Measurements from ENCODE around the gene SIX2.

GRCh38 chr2:44970846-44971450 lies 38.3 kb downstream of the SIX2 start:
- TF ChIP-seq MAX (IDR thresholded peaks at IDR 0.05) (no peak), RAD21 (IDR thresholded peaks at IDR 0.05) (no peak), NR2F2 (IDR thresholded peaks at IDR 0.05) (no peak), JUND (IDR thresholded peaks at IDR 0.05) (no peak), ZBTB33 (IDR thresholded peaks at IDR 0.05) (no peak), GABPA (IDR thresholded peaks at IDR 0.05 in 1 of 2, conservative IDR thresholded peaks at IDR 0.05 in 1 of 2) (no peak), SP1 (IDR thresholded peaks at IDR 0.05) (no peak)
- TF ChIP-seq, protein P1, sequence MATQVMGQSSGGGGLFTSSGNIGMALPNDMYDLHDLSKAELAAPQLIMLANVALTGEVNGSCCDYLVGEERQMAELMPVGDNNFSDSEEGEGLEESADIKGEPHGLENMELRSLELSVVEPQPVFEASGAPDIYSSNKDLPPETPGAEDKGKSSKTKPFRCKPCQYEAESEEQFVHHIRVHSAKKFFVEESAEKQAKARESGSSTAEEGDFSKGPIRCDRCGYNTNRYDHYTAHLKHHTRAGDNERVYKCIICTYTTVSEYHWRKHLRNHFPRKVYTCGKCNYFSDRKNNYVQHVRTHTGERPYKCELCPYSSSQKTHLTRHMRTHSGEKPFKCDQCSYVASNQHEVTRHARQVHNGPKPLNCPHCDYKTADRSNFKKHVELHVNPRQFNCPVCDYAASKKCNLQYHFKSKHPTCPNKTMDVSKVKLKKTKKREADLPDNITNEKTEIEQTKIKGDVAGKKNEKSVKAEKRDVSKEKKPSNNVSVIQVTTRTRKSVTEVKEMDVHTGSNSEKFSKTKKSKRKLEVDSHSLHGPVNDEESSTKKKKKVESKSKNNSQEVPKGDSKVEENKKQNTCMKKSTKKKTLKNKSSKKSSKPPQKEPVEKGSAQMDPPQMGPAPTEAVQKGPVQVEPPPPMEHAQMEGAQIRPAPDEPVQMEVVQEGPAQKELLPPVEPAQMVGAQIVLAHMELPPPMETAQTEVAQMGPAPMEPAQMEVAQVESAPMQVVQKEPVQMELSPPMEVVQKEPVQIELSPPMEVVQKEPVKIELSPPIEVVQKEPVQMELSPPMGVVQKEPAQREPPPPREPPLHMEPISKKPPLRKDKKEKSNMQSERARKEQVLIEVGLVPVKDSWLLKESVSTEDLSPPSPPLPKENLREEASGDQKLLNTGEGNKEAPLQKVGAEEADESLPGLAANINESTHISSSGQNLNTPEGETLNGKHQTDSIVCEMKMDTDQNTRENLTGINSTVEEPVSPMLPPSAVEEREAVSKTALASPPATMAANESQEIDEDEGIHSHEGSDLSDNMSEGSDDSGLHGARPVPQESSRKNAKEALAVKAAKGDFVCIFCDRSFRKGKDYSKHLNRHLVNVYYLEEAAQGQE (IDR thresholded peaks at IDR 0.05): no peak
- TF ChIP-seq, protein P2, sequence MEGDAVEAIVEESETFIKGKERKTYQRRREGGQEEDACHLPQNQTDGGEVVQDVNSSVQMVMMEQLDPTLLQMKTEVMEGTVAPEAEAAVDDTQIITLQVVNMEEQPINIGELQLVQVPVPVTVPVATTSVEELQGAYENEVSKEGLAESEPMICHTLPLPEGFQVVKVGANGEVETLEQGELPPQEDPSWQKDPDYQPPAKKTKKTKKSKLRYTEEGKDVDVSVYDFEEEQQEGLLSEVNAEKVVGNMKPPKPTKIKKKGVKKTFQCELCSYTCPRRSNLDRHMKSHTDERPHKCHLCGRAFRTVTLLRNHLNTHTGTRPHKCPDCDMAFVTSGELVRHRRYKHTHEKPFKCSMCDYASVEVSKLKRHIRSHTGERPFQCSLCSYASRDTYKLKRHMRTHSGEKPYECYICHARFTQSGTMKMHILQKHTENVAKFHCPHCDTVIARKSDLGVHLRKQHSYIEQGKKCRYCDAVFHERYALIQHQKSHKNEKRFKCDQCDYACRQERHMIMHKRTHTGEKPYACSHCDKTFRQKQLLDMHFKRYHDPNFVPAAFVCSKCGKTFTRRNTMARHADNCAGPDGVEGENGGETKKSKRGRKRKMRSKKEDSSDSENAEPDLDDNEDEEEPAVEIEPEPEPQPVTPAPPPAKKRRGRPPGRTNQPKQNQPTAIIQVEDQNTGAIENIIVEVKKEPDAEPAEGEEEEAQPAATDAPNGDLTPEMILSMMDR (IDR thresholded peaks at IDR 0.05; ENCODE audit: low read depth, low read length, missing input control): no peak
